Activated T-helper 1 cell treated with anti-CD3 and anti-CD28 coated beads, Interleukin-12 subunit alpha, Interleukin-12 subunit beta, Interleukin-2, Interleukin-4 antibody, amounts not matched to agents 30 ng/mL and 10 ng/mL and 1 ng/mL, durations not matched to agents 14 hours and 24 hours and 36 hours (primary cell): ENCODE measurements around the gene PLD1. TPM values are rescaled to one million over a fixed set of nuclear protein-coding genes. Genes with fewer than 3 reads are reported as not detected.

Source experiments
- DNase-seq: peaks from one replicate; pipeline ENCODE4 v3.0.0; 2021; ENCODE audit warnings: low spot score
- H3K27ac Mint-ChIP-seq: one replicate; pipeline ENCODE4 v1.8.0; 2021; ENCODE audit warnings: mild to moderate bottlenecking, mixed read lengths
- H3K27me3 Mint-ChIP-seq: one replicate; pipeline ENCODE4 v1.8.0; 2022; ENCODE audit warnings: mild to moderate bottlenecking, moderate library complexity, mixed read lengths; ENCODE audit not compliant: insufficient read depth
- H3K36me3 Mint-ChIP-seq: one replicate; pipeline ENCODE4 v1.8.0; 2021; ENCODE audit warnings: low read depth, mixed read lengths
- H3K4me1 Mint-ChIP-seq: one replicate; pipeline ENCODE4 v1.8.0; 2021; ENCODE audit warnings: low read depth, mixed read lengths
- H3K4me3 Mint-ChIP-seq: one replicate; pipeline ENCODE4 v1.8.0; 2021; ENCODE audit warnings: mild to moderate bottlenecking, moderate library complexity, mixed read lengths
- H3K9me3 Mint-ChIP-seq: one replicate; pipeline ENCODE4 v1.8.0; 2021; ENCODE audit warnings: mixed read lengths
- intact Hi-C: fragments of 100-400 bp; cut with micrococcal nuclease; formaldehyde crosslinking; loops from one replicate; pipeline ENCODE4 v1.15.1; 2024
- total RNA-seq: library from RNA; stranded (reverse); gene quantifications from 2 replicates; pipeline ENCODE4 v1.2.3, GENCODE V29; 2022

Gene PLD1
- total RNA-seq, 1 donor from 2014 or later, result 0.29 TPM

GRCh38 chr3:171810629-171811294 lies 479 bp upstream of the PLD1 start:
- Mint-ChIP-seq H3K9me3 (no peaks in the 10 kb centered on the region), H3K27ac (no peak overlapping the region), H3K27me3 (peaks cover 53% of the 10 kb centered on the region), H3K4me3 (peak overlapping the region; percentile 78), H3K36me3 (peaks cover 5% of the 10 kb centered on the region), H3K4me1 (peaks cover 22% of the 10 kb centered on the region)
- intact Hi-C loops, result loop anchor here (2.0 to 10.0 kb wide), 5 partner anchors 36 to 532 kb away; partner anchors contain the start of gene FNDC3B
- no peak for DNase-seq

- no peak for DNase-seq
- intact Hi-C loops, result no loop called here
- H3K27me3 Mint-ChIP-seq, result peaks cover 53% of the 10 kb centered on the region
- H3K27ac Mint-ChIP-seq, result no peak overlapping the region
- H3K9me3 Mint-ChIP-seq, result no peaks in the 10 kb centered on the region
- H3K36me3 Mint-ChIP-seq, result peaks cover 5% of the 10 kb centered on the region
- peaks cover 22% of the 10 kb centered on the region for H3K4me1 Mint-ChIP-seq
- H3K4me3 Mint-ChIP-seq, result peak overlapping the region; percentile 83
Observed at GRCh38 chr3:171809611-171809860, 747 bp downstream of the PLD1 start.

DNA sequence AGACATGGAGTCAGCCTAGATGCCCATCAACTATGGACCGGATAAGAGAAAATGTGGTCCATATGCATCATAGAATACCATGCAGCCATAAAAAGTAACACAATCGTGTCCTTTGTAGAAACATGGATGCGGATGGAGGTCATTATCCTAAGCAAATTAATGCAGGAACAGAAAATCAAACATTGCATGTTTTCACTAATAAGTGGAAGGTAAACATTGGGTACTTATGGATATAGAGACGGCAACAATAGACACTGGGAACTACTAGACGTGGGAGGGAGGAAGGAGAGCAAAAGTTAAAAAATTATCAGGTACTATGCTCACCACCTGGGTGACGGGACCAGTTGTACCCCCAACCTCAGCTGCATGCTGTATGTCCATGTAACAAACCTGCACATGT lies 2.5 kb downstream of the PLD1 start:
- intact Hi-C loops, result no loop called here
- Mint-ChIP-seq H3K4me1 (peaks cover 9% of the 10 kb centered on the region), H3K36me3 (peaks cover 5% of the 10 kb centered on the region), H3K27ac (no peak overlapping the region), H3K4me3 (no peak overlapping the region), H3K9me3 (no peaks in the 10 kb centered on the region), H3K27me3 (peaks cover 41% of the 10 kb centered on the region)
- no peak for DNase-seq

DNA sequence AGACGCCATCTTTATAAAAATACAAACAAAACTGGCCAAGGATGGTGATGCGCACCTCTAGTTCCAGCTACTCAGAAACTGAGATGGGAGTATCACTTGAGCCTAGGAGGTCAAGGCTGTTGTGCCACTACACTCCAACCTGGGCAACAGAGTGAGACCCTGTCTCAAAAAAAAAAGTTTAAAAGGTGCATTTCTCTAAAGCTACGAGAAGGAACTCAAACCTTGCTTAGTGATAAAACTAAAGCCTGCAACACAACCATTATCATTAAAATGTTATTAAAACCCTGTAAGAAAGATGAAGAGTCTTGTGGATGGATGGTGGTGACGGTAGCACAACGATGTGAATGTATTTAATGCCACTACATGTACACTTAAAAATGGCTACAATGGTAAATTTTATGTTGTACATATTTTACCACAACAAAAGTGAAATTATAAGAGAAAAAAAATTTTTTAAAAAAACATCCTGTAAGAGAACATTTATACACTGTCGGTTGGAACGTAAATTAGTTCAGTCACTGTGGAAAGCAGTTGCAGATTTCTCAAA lies 3.1 kb downstream of the PLD1 start:
- Mint-ChIP-seq H3K27me3 (peaks cover 41% of the 10 kb centered on the region), H3K36me3 (peaks cover 5% of the 10 kb centered on the region), H3K4me3 (no peak overlapping the region), H3K4me1 (peaks cover 9% of the 10 kb centered on the region), H3K27ac (no peak overlapping the region), H3K9me3 (no peaks in the 10 kb centered on the region)
- DNase-seq, result no peak
- intact Hi-C loops, result no loop called here

- Mint-ChIP-seq H3K9me3 (no peaks in the 10 kb centered on the region), H3K4me1 (peaks cover 9% of the 10 kb centered on the region), H3K27me3 (peaks cover 38% of the 10 kb centered on the region), H3K27ac (no peak overlapping the region), H3K4me3 (no peak overlapping the region), H3K36me3 (peaks cover 5% of the 10 kb centered on the region)
- DNase-seq, result no peak
- intact Hi-C loops, result no loop called here
Observed at GRCh38 chr3:171806200-171807128, 3.8 kb downstream of the PLD1 start.

GRCh38 chr3:171805687-171806086 lies 4.6 kb downstream of the PLD1 start:
- H3K9me3 Mint-ChIP-seq, result no peaks in the 10 kb centered on the region
- H3K4me1 Mint-ChIP-seq, result peaks cover 9% of the 10 kb centered on the region
- H3K27me3 Mint-ChIP-seq, result peaks cover 32% of the 10 kb centered on the region
- H3K4me3 Mint-ChIP-seq, result no peak overlapping the region
- no peak overlapping the region for H3K27ac Mint-ChIP-seq
- peaks cover 5% of the 10 kb centered on the region for H3K36me3 Mint-ChIP-seq
- intact Hi-C loops, result no loop called here
- DNase-seq, result no peak

DNA sequence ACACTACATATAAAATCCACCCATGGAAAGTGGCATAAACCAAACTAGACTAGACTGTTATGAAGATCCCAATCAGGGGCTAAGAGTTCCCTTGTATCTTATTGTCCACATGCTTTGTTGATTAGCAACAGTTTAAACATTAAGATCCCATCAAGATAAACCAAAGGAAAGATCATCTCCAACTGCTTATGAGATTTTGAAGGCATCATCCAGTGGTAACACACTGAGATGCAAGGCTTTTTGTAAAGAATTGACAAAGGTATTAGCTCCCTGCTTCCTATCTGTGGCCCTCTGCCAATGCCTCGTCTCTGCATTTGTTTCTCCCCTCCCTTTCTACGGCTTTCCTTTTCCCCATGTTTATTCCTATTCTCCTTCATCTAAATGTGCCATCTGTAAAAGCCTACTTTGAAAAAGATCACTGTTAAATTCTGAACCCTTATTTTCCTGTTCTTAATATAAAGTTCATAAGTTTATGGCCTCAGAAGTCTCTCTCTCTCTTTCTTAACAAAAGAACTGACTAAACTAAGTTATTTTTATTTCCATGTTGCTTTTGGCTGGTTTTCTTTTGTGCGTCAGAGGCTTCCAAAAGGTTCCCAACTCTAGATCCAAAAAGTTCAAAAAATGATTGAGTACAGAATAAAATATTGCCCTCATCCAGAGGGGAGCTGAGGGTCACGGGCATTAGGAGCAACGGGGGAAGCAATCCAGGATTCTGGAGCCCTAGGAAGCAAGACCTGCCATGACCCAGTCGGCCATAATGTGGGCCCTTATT lies 5.5 kb downstream of the PLD1 start:
- no peak overlapping the region for H3K4me3 Mint-ChIP-seq
- intact Hi-C loops, result no loop called here
- H3K27ac Mint-ChIP-seq, result no peak overlapping the region
- H3K9me3 Mint-ChIP-seq, result no peaks in the 10 kb centered on the region
- DNase-seq, result no peak
- H3K27me3 Mint-ChIP-seq, result peaks cover 28% of the 10 kb centered on the region
- peaks cover 5% of the 10 kb centered on the region for H3K36me3 Mint-ChIP-seq
- H3K4me1 Mint-ChIP-seq, result peaks cover 7% of the 10 kb centered on the region

DNA sequence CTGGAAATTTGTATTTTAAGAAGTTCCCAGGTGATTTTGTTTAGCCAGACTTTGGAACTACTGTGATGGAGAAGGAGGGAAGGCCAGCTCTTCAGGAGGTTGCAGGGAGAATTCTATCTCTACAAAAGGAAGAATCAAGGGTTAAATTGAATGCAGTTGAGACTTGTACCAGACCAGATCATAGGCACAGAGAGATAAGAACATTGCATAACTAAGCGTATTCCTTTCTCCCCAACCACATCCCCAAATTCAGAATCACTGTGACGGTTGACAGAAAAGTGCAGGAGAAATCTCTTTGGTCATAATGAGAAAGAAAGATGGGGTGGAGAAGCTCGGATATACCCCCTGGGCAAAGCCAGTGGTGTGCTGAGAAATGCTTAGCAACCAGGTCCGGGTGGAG lies 7.2 kb downstream of the PLD1 start:
- H3K4me1 Mint-ChIP-seq, result no peaks in the 10 kb centered on the region
- peaks cover 19% of the 10 kb centered on the region for H3K27me3 Mint-ChIP-seq
- no peak overlapping the region for H3K27ac Mint-ChIP-seq
- no peak for DNase-seq
- intact Hi-C loops, result no loop called here
- H3K9me3 Mint-ChIP-seq, result no peaks in the 10 kb centered on the region
- H3K4me3 Mint-ChIP-seq, result no peak overlapping the region
- H3K36me3 Mint-ChIP-seq, result peaks cover 2% of the 10 kb centered on the region

GRCh38 chr3:171802590-171802956 lies 7.7 kb downstream of the PLD1 start:
- Mint-ChIP-seq H3K9me3 (no peaks in the 10 kb centered on the region), H3K36me3 (no peaks in the 10 kb centered on the region), H3K4me1 (no peaks in the 10 kb centered on the region), H3K27ac (no peak overlapping the region), H3K4me3 (no peak overlapping the region), H3K27me3 (peaks cover 15% of the 10 kb centered on the region)
- DNase-seq, result no peak
- intact Hi-C loops, result no loop called here

DNA sequence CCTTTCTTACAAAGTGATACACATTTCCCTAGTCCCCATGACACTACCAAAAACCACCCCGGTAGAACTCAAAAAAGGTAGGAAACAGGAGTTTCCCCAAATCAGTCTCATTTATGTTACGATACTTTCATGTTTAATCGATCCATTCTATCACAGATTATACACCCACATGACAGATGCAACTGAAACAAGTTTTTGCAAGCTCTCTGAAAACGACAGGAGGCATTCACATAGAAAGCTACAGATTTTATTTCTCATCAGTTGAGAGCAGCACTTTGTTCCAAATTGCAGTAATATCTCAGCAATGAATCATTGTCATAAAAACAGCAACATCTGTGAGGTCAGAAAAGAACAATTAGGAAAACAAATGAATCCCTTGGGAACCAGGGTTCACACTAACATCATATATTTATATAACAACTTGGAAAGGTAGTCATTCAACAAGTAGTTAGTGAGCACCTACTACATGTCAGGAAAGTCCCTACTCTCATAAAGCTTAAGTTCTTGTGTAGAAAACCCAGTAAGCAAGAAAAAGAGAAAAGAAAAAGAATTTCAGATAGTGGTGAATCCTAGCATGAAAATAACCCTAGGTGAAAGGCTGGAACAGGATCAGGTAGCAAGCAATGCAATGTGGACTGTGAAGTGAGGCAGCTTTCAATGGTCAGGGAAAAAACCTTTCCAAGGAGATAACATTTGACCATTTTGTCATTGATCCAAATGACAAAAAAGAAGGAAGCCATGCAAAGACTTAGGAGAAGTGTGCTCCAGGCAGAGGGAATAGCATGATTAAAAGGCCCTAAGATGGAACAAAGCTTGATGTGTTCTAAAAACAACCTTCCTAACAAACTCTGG lies 8.3 kb downstream of the PLD1 start:
- H3K9me3 Mint-ChIP-seq, result no peaks in the 10 kb centered on the region
- no peaks in the 10 kb centered on the region for H3K4me1 Mint-ChIP-seq
- peaks cover 15% of the 10 kb centered on the region for H3K27me3 Mint-ChIP-seq
- intact Hi-C loops, result no loop called here
- H3K4me3 Mint-ChIP-seq, result no peak overlapping the region
- H3K36me3 Mint-ChIP-seq, result no peaks in the 10 kb centered on the region
- no peak for DNase-seq
- H3K27ac Mint-ChIP-seq, result no peak overlapping the region

DNA sequence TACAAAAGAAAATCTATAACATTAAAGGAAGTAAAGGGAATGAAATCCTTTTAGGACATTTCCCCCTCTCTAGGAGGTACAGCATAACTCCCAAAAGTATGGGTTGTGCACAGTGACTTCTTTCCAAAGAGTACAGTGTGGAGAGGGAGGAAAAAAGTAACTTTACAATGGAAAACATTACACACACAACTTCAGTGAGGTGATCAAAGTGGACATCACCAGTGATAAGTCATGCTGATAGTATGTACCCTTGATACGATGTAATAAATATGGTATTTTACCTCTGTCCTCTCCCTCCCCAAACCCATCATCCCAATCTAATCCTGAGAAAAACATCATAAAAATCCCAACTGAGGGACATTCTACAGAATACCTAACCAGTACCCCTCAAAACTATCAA lies 10.8 kb downstream of the PLD1 start:
- Mint-ChIP-seq H3K27me3 (peaks cover 9% of the 10 kb centered on the region), H3K27ac (no peak overlapping the region), H3K4me3 (no peak overlapping the region), H3K36me3 (no peaks in the 10 kb centered on the region), H3K9me3 (no peaks in the 10 kb centered on the region), H3K4me1 (no peaks in the 10 kb centered on the region)
- intact Hi-C loops, result no loop called here
- DNase-seq, result no peak

DNA sequence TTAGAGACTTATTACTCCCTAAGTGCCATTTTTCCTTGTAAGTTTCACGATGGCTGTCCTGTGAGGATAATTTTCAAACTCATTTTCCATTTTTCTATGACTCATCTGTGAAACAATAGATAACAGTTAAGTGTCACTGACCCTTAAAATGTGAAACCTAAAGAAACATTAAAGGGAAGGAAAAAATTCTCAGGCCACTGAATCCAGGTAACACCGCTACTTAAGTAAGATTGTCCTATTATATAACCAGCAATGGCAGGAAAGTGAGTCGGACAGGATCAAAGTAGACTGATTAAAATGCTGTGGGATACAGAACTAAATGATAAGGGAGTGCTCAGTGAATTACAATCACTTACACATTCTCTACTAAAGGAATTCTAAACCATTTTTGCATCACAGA lies 12.4 kb downstream of the PLD1 start:
- Mint-ChIP-seq H3K27ac (no peak overlapping the region), H3K27me3 (peaks cover 9% of the 10 kb centered on the region), H3K9me3 (no peaks in the 10 kb centered on the region), H3K4me3 (no peak overlapping the region), H3K4me1 (no peaks in the 10 kb centered on the region), H3K36me3 (no peaks in the 10 kb centered on the region)
- intact Hi-C loops, result no loop called here
- no peak for DNase-seq
